Activated CD8-positive, alpha-beta memory T cell treated with anti-CD3 and anti-CD28 coated beads, Interleukin-2, amount 50 U/mL, for 1 hour (primary cell): ENCODE results near the gene HP.

Source experiments
- DNase-seq: peaks from one replicate; pipeline ENCODE4 v3.0.0-alpha.2; 2020; ENCODE audit errors: extremely low read depth

The HP gene

GRCh38 chr16:72085002-72085401 lies 30.7 kb downstream of the HP start:
- DNase-seq = no peak

- no peak for DNase-seq
Measured at GRCh38 chr16:72091217-72091616, 36.9 kb downstream of the HP start.

- no peak for DNase-seq
Measured at GRCh38 chr16:72092832-72093447, 38.6 kb downstream of the HP start.

DNA sequence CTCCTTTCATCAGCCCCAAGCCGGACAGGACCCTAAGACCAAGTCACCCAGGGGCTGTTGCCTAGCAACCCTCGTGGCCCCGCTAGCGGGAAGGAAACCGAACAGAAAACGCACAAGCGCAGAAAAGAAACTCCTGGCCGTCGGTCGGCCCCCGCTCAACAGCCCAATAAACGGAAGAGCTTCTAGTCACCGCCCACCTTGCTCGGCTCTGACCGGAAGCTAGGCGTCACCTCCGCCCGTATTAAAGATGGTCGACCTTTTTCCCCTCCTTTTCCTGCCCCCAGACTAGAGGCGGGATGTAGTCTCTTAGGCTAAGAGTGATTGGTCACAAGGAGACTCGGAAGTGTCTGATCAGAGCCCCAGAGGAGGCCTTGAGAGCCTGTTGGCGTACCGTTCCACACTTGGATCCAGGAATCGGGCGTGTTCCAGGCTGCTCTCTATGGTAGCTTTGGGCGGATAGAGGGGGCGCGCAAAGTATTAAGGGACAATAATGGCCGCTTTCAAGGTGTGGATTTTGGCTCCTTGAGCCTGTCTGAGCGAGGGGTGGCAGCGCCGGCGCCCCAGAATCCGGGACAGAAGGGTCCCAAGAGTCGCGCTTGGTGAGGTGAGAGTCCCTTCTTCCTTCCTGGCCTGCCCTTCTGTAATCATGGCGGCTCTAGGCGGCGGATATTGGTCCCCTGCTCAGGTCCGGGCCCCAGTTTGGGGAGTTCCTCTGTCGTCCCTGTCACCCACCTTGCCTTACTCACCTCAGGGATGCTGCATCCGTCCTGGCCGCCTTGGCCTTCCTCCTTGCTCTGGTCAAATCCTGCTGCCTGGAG lies 39.4 kb downstream of the HP start, which contains the start of the genes DHX38 and TXNL4B:
DHX38 (plus strand) TSS at position 400 of the 818 bp plus-strand sequence. CDS start 2,311 bp downstream, outside the sequence.
TXNL4B (minus strand) TSS at position 173 of the 818 bp plus-strand sequence. CDS start 2,871 bp downstream, outside the sequence.
- DNase-seq = peak; percentile 79

GRCh38 chr16:72094266-72094610 lies 39.9 kb downstream of the HP start:
- DNase-seq = no peak

- no peak for DNase-seq
Measured at GRCh38 chr16:72098936-72099335, 44.6 kb downstream of the HP start.

GRCh38 chr16:72099377-72099818 lies 45.1 kb downstream of the HP start:
- no peak for DNase-seq

DNA sequence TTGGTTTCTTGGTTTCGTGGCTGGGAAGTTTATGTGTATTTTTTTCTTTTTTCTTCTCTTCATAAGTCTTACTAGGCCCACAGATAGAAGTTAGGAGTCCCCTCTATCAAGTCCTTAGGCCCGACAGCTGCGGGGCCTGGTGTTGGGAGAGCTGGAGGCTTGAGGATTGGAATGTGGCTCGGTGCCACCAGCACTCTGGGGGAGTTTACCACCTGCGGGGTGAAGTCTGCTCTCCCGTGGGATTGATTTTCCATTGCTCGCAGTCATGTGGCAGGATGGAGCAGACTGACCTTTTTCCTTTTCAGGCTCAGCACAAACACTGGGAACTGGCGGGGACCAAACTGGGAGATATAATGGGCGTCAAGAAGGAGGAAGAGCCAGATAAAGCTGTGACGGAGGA lies 46.9 kb downstream of the HP start:
- DNase-seq = no peak

DNA sequence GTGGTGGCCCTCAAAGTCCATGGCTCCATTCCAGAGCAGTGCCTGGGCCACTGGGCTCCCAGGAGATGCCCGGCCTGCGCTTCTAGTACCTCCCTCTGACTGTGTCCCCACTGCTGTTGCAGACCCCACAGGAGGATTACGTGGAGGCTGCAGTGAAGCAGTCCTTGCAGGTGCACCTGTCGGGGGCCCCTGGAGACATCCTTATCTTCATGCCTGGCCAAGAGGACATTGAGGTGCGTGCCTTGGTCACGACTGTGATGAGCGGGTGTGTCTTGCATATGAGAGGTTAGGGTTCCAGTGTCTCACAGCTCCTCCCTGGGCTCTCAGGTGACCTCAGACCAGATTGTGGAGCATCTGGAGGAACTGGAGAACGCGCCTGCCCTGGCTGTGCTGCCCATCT lies 50.6 kb downstream of the HP start:
- DNase-seq = no peak

- DNase-seq = no peak
Measured at GRCh38 chr16:72105978-72106377, 51.7 kb downstream of the HP start.

GRCh38 chr16:72107371-72107770 lies 53.1 kb downstream of the HP start:
- DNase-seq = no peak

DNA sequence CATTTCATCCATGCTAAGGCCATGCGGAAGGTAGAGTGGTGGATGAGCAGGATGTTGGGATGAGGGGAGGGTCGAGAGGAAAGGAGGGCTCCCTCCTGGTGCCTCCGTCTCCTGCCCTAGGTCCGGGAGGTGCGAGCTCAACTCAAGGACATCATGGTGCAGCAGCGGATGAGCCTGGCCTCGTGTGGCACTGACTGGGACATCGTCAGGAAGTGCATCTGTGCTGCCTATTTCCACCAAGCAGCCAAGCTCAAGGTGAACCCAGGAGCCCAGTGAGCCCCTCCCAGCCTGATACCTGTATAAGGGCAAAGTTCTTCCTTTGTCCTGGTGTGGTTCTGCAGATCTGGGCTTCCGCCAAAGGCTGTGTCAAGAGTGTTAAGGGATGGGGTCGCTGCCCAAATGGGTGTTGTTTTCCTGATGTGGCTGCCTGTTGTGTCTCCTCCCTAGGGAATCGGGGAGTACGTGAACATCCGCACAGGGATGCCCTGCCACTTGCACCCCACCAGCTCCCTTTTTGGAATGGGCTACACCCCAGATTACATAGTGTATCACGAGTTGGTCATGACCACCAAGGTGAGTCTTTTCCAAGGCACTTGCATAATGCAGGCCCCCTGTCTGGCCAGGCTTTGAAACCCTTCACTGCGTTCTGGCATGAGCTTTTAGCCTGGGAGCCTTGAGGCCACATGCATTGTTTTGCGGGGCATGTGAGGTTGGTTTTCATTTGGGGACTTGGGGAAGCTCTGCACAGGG lies 54.2 kb downstream of the HP start:
- DNase-seq = no peak

DNA sequence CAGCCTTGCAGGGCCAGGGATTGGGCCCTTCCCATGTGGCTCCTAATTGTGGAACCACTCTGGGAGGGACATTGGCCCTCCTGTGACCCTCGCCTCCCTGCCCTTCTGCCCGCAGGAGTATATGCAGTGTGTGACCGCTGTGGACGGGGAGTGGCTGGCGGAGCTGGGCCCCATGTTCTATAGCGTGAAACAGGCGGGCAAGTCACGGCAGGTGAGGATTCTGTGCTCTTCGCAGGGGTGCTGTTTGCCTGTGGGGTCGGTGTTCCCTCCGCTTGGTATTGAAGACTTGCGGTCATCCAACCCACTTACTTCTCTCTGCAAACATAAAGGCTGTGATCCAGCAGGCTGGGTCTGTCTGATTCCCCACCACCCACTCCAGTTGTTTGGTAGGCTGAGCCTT lies 55.0 kb downstream of the HP start:
- DNase-seq = no peak

DNA sequence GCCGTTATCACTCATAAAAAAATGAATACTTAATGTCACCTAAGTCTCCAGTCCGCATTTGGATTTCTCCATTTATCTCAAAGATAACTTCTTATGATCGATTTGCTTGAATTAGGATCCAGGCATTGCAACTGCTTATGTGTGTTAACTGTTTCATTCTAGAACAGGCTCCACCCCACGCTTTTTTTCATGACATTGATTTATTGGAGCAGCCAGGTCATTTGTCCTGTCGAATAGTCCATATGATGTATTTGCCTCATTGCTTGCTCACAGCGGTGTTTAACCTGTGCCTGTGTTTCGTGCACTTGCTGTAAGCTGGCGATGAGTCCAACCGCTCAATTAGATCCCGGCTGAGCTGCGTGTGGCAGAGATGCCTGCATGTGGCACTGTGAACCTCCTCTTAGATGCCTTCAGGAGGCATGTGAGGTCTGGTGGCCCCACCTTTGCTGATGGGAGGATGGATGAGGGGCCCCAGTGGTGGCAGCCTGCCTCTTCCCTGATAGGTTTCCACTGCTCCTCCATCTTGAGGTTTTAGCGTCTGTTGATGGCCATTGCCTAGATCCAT lies 55.7 kb downstream of the HP start:
- DNase-seq = no peak
